Measurements from ENCODE around the gene CAPN5. TPM values are rescaled to one million over a fixed set of nuclear protein-coding genes. Genes with fewer than 3 reads are reported as not detected.

The CAPN5 gene
- total RNA-seq (2013; cell fraction: nucleolus; rRNA removed): 0.15 and 0.17 TPM in 2 replicates
- total RNA-seq (2014; rRNA removed) (0.11 TPM in 1 of 2 replicates, not detected in the other), total RNA-seq (2014; rRNA removed; fragmentation: Illumina TruSeq; extraction: Trizol) (not detected in 2 replicates), total RNA-seq (2021) (0.19 and 0.33 TPM in 2 replicates), polyA plus RNA-seq (2011; rRNA removed) (0.06 and 0.07 TPM in 2 replicates), polyA plus RNA-seq (2014; fragmentation: Illumina TruSeq; extraction: Trizol) (0.07 and 0.19 TPM in 2 replicates), polyA plus RNA-seq (2014; fragmentation: Nextera tagmentation; extraction: Ambion mirVana) (under 1 TPM in 1 of 2 experiments, not detected in 1; 0.02 TPM), polyA plus RNA-seq (2014; rRNA removed) (0.10 TPM in 1 of 2 replicates, not detected in the other), polyA plus RNA-seq (2016; fragmentation: Nextera tagmentation; extraction: Ambion mirVana) (under 1 TPM; 0.04 TPM), polyA minus RNA-seq (2011; rRNA and poly(A)+ RNA removed) (0.57 TPM in 1 of 2 replicates, not detected in the other), Bru-seq, nascent RNA (percentile 22 among the genes with signal in this experiment), BruChase-seq, experiment 1, labeled RNA remaining after a 6-hour chase (percentile 16 among the genes with signal in this experiment), BruChase-seq, experiment 2, labeled RNA remaining after a 2-hour chase (percentile 17 among the genes with signal in this experiment)
- polyA plus RNA-seq (2011; ENCODE audit: low read depth): 0.08 TPM
- polyA plus RNA-seq (2011; cell fraction: cytosol; rRNA removed): 0.10 and 0.15 TPM in 2 replicates
- polyA plus RNA-seq (2011; cell fraction: nucleus; rRNA removed): 0.27 and 0.31 TPM in 2 replicates
- polyA plus RNA-seq (2012): 0.20 and 0.27 TPM in 2 replicates
- polyA minus RNA-seq (2011; cell fraction: cytosol; rRNA and poly(A)+ RNA removed): not detected in 2 replicates
- 0.19 TPM in 1 of 2 replicates, not detected in the other for polyA minus RNA-seq (2011; cell fraction: nucleus; rRNA and poly(A)+ RNA removed)
- long read RNA-seq, experiment 1: 0 reads
- long read RNA-seq, experiment 2: 0 reads

GRCh38 chr11:77066229-77067042, at the start of gene CAPN5:
TSS of gene CAPN5 (plus strand) at chr11:77066971. CDS start at chr11:77084887, 17,916 bp downstream.
- ChIA-PET SMC1A (ENCODE audit: uncharacterized antibody, unreplicated experiment) (interaction anchor here (0.9 to 1.7 kb wide), 2 partner anchors 19 to 147 kb away, joined by 3 to 4 read pairs; no protein-coding TSS in a partner anchor), POLR2A (no interaction called here), CTCF (interaction anchor here (0.9 to 5.7 kb wide), 3 partner anchors 14 to 146 kb away, joined by 3 to 38 read pairs (median 4); no protein-coding TSS in a partner anchor), RAD21 (ENCODE audit: unreplicated experiment) (interaction anchor here (1.0 kb wide), 1 partner anchor 19 kb away, joined by 4 read pairs; no protein-coding TSS in a partner anchor)
- H3K4me2 ChIP-seq (ENCODE audit: control insufficient read depth, insufficient read depth): peak within 1 kb of the TSS; percentile 98
- no peak for FAIRE-seq
- intact Hi-C loops (cut with micrococcal nuclease; ENCODE audit: unreplicated experiment) (loop anchor here (1.0 kb wide), 1 partner anchor 19 kb away; no protein-coding TSS in a partner anchor), in situ Hi-C loops (cut with MboI) (no loop called here)
- BruUV-seq (replicated peaks): no TSS peak
- no peaks in the 10 kb centered on the region for H3K36me3 ChIP-seq (ENCODE audit: control insufficient read depth in 2 of 2, insufficient read depth in 2 of 2, low read length in 1 of 2)
- H2AFZ ChIP-seq (ENCODE audit: control insufficient read depth, low read depth, low read length): peak within 1 kb of the TSS; percentile 96
- H3K9ac ChIP-seq (ENCODE audit: control insufficient read depth, insufficient read depth, low read length): peak within 1 kb of the TSS; percentile 72
- H4K20me1 ChIP-seq (ENCODE audit: control insufficient read depth, insufficient read depth): no peaks in the 10 kb centered on the region
- no peaks in the 10 kb centered on the region for H3K79me2 ChIP-seq (ENCODE audit: control insufficient read depth, insufficient read depth, low read length)
- H3K27ac ChIP-seq (ENCODE audit: control insufficient read depth, insufficient read depth): no peak within 1 kb of the TSS
- DNase-seq (ENCODE audit: low read depth, low spot score): no peak
- 1% methylated on average over 41 of the region's 69 CpGs for whole genome bisulfite sequencing (ENCODE audit: insufficient coverage, insufficient replicate concordance, low lambda C conversion rate, missing lambda C conversion rate)
- peaks cover 0 to 1% of the 10 kb centered on the region in 2 experiments; a peak in 2 of 4 replicates for H3K27me3 ChIP-seq (replicated peaks in 1 of 2; ENCODE audit: control insufficient read depth in 2 of 2, insufficient read depth in 2 of 2, low read length in 1 of 2)
- no peaks in the 10 kb centered on the region for H3K9me3 ChIP-seq (replicated peaks; ENCODE audit: control insufficient read depth, insufficient read depth, low read length)
- ATAC-seq: peak; percentile 98
- H3K4me1 ChIP-seq (ENCODE audit: control insufficient read depth, insufficient read depth, low read length): peaks cover 6% of the 10 kb centered on the region
- H3K4me3 ChIP-seq: peak within 1 kb of the TSS; percentile 64
- TF ChIP-seq ZNF384 (IDR thresholded peaks at IDR 0.05; ENCODE audit: borderline replicate concordance, low read depth, low read length) (no peak), TCF3 (IDR thresholded peaks at IDR 0.05; ENCODE audit: borderline replicate concordance, insufficient read depth, low read depth, low read length) (peak; percentile 75), KLF5 (IDR thresholded peaks at IDR 0.05; ENCODE audit: partially characterized antibody) (peak; percentile 8), USF1 (IDR thresholded peaks at IDR 0.05; ENCODE audit: borderline replicate concordance, extremely low read length, insufficient read depth, low read depth, low read length) (no peak), POLR2A (IDR thresholded peaks at IDR 0.05; ENCODE audit: low read depth, low read length) (peak; percentile 59), SPI1 (IDR thresholded peaks at IDR 0.05; ENCODE audit: borderline replicate concordance, insufficient read depth, low read depth, low read length) (no peak), CTCF (IDR thresholded peaks at IDR 0.05 in 2 of 3, conservative IDR thresholded peaks at IDR 0.05 in 1 of 3; ENCODE audit: control insufficient read depth in 2 of 3, extremely low read depth in 1 of 3, insufficient read depth in 1 of 3, low read depth in 3 of 3, low read length in 3 of 3) (peak; percentile 15 to 31 (median 25); a peak in 3 of 6 replicates), DPF2 (IDR thresholded peaks at IDR 0.05) (peak; percentile 51), MEF2A (IDR thresholded peaks at IDR 0.05; ENCODE audit: insufficient read depth, low read depth, low read length) (no peak), GATAD2B (conservative IDR thresholded peaks at IDR 0.05; ENCODE audit: low read depth) (0 out of 2 replicates have a peak, but pooled peaks have one; percentile 45), NR2F1 (conservative IDR thresholded peaks at IDR 0.05) (0 out of 2 replicates have a peak, but pooled peaks have one; percentile 38), RB1 (IDR thresholded peaks at IDR 0.05; ENCODE audit: borderline replicate concordance) (peak; percentile 40; the same call in 1 of the 2 replicates), ZNF207 (IDR thresholded peaks at IDR 0.05; ENCODE audit: borderline replicate concordance) (0 out of 2 replicates have a peak, but pooled peaks have one; percentile 38), LARP7 (IDR thresholded peaks at IDR 0.05) (peak; percentile 70; the same call in 1 of the 2 replicates), RUNX3 (IDR thresholded peaks at IDR 0.05; ENCODE audit: low read length) (peak; percentile 34; the same call in 1 of the 2 replicates), SP1 (IDR thresholded peaks at IDR 0.05; ENCODE audit: low read depth, low read length) (peak; percentile 29)
